HG02885 (cell line): ENCODE data around the gene GLTPD2.
A peak's percentile ranks its signal among the peaks of the same experiment; 100 is the strongest.

ENCODE experiments used
- ATAC-seq: cut with Tn5 transposase; IDR thresholded peaks from one replicate; pipeline ENCODE4 v1.9.1; 2021; ENCODE audit warnings: mild to moderate bottlenecking; ENCODE audit not compliant: unreplicated experiment, poor library complexity

The GLTPD2 gene

DNA sequence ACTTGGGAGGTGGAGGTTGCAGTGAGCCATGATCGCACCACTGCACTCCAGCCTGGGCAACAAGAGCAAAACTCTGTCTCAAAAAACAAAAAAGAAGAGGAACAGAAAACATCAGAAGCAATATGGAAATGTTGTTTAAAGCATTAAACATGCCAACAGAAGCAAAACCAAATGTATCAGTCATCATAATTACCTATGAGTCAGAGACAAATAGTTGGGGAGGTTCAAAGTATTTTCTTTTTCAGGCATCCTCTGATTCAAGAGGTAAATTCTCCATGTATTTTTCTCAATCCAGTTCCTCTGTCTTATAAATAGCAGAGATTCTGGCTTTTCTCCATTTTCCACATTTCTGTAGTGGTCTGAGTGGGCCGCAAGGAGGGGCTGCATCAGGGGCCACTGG, 19.1 kb upstream of the GLTPD2 start:
- no peak for ATAC-seq

DNA sequence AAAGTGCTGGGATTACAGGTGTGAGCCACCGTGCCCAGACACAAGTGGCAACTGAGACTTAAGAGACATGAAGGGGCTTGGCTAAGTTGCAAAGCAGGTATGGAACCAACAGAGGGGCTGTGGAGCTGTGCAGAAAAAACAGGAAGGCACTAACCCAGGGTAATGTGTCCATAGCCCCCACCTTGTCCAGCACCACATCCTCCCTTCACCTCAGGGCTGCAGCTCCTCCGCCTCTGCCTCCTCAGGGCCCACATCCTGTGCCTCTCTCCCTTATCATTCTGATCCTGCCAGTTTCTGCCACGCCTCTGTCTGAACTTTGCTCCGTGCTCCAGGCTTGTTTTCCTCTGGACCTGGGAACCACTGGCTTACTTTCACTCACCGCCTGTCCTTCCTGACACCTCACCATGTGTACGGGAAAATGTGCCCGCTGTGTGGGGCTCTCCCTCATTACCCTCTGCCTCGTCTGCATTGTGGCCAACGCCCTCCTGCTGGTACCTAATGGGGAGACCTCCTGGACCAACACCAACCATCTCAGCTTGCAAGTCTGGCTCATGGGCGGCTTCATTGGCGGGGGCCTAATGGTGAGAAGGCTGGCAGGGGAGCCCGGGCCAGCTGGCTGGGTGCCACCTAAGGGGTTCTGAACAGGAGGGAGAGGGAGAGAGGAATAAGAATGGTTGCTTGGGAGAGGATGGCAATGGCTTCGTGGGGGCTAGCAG, 17.1 kb upstream of the GLTPD2 start, which contains the start of gene TM4SF5:
Gene TM4SF5 (plus strand): TSS at position 368 of the 716 bp plus-strand sequence. CDS start 37 bp downstream, at position 405.
- ATAC-seq, result no peak

DNA sequence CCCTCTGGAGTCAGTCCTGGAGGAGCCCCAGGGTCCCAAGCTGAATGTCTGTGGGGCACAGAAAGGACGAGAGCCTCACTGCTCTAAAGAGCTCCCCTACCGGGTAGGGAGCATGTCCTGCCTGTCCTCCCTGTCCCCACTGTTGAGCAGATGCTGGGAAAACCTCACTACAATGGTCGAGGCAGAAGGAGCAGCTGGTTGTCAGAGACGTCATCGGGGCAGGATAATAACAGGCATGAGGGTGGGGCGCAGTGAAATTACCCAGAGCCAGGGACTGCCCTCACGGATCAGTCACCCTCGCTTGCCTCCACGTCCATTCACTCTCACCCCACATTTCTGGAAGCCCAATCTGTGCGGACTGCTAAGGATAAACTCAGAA, 16.5 kb upstream of the GLTPD2 start:
- ATAC-seq, result no peak

DNA sequence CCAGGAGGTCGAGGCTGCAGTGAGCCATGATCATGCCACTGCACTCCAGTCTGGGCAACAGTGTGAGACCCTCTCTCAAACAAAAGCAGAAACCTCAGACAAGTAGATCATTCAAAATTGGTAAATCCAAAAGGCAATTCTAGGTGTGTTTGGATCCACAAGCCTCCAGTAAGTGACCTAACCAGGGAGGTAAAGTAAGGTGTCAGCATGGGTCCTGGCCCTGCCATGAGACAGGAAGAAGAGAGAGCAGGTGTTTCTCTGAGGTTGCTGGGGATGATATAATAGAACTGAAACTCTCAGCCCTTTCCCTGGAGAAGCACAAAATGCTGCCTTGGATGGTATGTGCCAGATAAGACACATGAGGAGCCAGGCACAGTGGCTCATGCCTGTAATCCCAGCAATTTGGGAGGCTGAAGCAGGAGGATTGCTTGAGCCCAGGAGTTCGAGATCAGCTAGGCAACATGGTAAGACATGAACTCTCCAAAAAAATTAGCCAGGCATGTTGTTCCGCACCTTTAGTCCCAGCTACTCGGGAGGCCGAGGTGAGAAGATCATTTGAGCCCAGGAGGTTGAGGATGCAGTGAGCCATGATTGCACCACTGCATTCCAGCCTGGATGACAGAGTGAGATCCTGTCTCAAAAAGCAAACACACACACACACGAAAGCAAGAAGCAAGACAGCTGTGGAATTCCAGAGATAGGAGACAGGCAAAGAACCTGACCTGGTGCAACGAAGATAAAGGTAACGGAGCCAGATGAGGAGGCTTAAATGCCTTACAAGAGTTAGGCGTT, 10.6 kb upstream of the GLTPD2 start:
- ATAC-seq, result no peak

DNA sequence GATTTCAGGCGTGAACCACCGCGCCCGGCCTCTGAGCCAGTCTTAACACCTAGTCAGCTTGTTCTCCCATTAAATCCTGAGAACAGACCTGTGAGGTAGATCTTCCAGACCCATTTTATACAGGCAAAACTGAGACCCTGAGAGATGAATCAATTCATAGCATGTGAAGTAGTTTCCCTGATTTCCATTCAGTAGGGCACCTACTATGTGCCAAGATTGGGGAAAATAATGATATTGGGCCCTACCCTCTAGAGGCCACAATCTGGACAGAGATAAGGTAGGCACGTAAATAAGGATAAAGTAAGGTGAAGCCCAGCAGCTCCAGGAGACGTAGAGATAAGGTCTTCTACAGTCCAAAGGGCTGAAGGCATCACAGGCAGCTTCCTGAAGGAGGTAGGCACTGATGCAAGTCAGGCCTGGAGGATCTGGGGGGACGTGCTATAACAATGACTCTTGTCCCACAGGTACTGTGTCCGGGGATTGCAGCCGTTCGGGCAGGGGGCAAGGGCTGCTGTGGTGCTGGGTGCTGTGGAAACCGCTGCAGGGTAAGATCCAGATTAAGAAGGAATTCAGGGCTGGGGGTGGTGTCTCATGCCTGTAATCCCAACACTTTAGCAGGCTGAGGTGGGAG, 8.3 kb upstream of the GLTPD2 start:
- no peak for ATAC-seq

DNA sequence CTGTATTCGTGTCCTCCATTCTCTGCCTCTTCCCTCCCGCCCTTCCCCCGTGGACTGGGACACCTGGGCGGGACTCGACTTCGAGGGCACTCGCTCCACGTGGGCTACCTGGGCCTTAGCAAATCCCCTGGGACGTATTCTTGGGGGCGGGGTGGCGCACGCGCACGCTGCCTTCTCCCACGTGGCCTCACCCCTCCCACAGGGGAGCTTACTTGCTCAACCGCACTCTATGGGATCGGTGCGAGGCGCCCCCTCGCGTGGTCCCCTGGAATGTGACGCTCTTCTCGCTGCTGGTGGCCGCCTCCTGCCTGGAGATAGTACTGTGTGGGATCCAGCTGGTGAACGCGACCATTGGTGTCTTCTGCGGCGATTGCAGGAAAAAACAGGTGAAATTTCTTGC, 6.1 kb upstream of the GLTPD2 start:
- ATAC-seq, result no peak

DNA sequence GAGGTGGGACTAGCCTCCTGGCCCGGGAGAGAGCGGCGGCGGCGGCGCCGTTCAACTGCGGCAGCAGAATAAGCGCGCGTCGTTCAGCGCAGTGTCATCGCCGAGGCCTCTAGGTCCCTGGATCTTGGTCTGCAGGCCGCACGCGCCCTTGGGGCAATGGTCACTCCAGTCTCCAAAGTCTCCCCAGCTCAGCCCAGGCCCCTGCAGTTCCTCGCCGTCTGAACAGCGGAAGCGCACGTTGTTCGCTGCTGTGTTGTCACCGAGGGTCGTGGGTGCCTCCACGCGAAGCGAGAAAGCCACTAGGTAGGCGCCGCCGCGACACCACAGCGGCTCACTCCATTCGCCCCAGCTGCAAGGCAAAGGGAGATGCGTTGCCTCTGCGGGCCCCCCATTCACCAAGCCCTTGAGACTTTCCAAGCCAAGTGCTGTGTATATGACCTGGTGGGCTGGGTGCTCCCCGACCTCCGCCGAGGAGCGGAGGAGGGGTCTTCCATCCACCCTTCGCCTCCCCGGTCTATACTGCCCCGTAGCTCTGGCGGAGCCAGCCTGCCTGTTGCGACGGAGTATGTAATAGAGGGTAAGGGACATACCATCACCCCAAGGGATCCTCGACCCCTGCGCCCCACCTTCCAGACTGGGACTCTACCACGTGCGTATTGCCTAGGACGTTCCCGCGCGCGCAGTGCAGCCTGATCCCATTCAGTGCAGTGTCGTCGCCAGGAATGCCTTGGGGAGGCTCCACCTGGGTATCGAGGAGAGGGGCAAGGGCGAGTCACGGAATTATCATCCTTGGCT, 3.3 kb upstream of the GLTPD2 start:
- ATAC-seq, result no peak

DNA sequence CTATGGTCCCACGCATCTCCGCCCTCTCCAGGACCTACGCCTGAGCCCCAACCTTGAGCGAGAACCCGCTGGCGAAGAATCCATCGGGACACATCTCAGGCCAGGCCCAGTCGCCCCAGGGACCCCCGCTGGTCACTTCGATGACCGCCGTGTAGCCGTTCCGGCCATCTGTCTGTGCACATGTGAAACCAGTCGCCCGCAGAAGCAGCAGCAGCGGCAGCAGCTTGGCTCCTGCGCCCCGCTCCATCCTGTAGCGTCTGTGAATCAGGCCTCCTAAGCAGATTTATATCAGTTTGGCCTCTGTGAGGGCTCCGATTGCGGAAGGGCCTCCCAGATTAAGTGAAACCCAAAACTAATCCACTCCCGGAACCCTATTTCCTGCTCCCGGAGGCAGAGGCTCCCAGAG, 2.7 kb upstream of the GLTPD2 start, which contains the start of gene VMO1:
Gene VMO1 (minus strand): TSS at position 259 of the 406 bp plus-strand sequence. CDS start 12 bp downstream, at position 247.
- ATAC-seq, result no peak

DNA sequence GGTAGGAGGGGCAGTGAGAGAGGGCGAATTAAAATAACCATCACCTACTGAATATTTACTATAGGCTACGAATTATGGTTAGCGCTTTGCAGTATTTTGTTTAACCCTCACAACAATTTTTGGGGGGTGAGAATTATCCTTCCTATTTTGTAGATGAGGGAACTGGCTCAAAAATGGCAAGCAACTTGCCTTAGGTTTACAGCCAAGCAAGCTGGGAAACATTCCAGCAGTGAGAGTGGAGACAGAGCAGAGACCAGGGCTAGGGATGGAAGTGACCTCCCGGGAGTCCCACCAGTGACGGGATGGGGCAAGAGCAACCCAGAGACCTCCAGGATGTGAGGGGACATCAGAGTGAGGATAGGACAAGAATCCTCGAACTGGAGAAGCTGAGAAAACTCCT, 2.2 kb upstream of the GLTPD2 start:
- ATAC-seq, result no peak

DNA sequence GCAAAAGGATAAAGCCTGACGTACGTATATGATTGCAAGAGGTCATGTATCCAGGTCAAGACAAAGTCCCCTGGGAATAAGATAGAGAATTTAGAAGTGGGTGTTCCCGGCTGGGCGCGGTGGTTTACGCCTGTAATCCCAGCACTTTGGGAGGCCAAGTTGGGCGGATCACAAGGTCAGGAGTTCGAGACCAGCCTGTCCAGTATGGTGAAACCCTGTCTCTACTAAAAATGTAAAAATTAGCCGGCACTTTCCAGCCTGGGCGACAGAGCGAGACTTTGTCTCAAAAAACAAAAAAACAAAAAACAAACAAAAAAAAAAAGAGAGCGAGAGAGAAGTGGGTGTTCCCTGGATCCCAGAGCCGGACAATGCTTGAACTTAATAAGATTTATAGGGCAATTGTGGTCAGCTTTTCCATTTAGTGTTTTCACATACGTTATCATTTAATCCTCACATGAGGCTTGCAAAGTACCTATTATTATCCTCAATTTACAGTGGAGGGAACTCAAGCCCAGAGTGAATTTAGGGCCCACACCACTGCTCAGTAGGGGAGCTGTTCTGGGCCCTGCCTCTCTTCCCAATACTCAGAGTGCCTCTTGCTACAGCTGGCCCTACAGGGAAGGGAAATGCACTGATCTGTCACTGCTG, 481 bp upstream of the GLTPD2 start:
- ATAC-seq, result no peak

DNA sequence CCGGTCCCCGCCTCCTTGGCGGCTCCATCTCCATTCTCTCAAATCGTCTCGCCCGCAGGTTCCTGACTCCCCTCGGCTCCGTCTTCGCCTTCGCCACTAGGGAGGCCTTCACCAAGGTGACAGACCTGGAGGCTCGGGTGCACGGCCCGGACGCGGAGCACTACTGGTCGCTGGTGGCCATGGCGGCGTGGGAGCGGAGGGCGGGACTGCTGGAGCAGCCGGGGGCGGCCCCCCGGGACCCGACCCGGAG, 862 bp downstream of the GLTPD2 start:
- ATAC-seq, result no peak

DNA sequence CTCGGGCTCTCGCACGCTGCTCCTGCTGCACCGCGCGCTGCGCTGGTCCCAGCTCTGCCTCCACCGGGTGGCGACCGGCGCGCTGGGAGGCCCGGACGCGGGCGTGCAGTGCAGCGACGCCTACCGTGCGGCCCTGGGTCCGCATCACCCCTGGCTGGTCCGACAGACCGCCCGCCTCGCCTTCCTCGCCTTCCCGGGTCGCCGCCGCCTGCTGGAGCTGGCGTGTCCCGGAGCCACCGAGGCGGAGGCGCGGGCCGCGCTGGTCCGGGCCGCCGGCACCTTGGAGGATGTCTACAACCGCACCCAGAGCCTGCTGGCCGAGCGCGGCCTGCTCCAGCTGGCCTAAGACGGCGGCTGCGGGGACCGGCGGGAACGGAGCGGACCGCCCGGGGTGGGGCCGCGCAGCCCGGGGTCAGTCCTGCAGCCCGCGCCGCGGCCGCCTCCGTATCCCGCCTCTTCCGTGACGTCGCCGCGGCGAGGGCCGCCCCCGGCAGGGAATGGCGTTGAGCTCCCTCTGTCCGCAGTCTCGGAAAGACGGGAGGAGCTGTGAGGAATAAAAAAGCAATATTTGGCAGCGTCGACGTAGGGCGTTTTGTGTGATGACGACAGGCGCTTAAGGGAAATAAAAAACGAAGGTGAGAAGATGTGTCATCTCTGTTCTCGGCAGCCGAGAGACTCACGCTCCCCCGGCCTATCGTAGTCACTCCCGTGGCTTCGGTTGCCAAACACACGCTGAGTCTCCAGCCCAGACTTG, 1.4 kb downstream of the GLTPD2 start:
- peak; percentile 95 for ATAC-seq

DNA sequence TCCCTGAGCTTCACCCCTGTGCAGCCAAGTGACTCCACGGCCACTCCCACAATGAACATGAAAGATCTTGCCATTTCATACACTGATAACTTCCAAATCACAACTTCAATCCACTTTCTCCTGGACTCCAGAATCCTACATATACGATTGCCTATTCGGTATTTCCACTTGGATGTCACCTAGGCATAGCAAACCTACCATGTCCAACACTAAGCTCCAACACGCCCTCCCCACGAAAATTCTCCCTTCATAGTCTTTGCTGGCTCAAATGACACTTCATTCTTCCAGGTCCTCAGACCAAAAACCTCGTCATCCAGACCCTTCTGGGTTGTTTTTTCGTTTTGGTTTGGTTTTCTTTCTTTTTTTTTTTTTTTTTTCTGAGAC, 1.9 kb downstream of the GLTPD2 start:
- ATAC-seq, result no peak

DNA sequence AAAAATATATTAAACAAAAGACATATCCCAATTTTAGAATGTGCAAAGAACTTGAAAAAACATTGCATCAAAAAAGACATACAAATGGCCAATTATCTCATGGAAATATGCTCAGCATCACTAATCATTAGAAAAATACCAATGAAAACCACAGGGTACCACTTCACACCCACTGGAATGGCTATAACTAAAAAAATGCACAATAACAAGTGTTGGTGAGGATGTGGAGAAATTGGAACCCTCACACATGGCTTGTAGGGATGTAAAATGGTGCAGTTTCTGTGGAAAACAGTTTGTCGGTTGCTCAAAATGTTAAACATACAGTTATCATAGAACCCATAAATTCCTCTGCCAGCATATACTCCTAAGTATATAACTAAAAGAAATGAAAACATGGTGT, 6.4 kb downstream of the GLTPD2 start:
- no peak for ATAC-seq

DNA sequence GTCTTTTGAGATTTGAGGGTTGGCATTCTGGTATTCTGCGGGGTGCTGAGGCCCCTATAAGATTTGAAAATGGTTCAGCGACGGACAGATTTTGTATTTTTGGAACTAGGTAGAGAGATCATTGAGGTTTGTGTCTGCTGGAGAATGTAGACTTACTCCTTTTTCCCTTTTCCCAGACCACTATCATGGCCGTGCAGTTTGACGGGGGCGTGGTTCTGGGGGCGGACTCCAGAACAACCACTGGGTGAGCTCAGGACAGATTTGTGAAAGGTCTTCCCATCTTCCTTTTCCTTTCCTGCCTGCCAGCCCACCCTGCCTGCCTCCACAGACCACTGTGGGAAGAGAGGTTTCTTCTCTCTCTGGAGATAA, 7.8 kb downstream of the GLTPD2 start:
- no peak for ATAC-seq

DNA sequence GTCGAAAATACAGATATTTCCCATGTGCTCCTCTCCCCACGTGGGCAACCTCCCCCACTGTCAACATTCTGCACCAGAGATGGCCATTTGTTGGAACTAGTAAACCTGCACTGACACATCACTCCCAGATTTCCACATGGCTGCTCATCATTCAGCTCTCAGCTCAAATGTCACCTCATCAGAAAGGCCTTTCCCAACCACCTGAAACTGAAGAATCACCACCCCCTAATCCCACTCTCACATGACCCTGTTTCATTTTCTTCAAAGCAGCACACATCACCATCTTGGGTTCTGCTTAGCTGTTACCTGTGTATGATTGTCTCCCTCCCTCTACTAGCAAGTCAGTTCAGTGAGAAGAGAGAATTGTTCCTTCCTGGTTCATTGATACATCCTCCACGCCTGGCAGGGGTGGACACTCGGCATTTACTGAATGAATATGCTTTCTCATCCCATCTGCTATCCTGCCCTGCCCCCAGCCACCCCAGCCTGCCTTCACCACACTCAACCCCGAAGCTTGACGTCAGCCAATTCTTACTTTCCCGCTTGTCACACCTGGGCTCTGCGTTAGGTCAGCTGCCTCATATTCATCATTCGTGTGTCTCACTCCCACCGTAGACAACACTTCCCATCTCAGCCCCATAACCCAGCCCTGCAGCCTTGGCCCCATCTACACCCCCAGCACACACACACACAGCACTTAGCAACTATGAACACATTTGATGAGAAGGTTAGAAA, 11.9 kb downstream of the GLTPD2 start:
- no peak for ATAC-seq

DNA sequence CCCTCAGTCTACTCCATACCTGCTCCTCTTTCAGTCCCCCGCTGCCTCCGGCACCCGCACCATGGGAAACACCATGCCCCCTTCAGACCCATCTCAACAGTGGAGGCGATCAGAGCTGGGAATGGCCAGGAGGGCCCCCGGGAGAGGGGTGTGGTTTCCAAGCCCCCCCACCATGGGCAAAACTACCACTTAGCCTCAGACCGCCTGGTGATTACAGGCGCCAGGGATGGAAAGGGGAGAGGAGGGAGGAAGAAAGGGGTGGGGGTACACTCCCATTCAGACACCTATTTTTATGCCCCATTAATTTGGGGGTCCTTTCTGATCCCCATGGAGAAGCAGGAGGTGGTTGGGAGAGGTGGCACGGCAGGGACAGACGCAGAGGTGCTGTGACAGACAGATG, 13.5 kb downstream of the GLTPD2 start, which contains the start of gene C17orf114:
Gene C17orf114 (minus strand): TSS at position 101 of the 400 bp plus-strand sequence.
- no peak for ATAC-seq

DNA sequence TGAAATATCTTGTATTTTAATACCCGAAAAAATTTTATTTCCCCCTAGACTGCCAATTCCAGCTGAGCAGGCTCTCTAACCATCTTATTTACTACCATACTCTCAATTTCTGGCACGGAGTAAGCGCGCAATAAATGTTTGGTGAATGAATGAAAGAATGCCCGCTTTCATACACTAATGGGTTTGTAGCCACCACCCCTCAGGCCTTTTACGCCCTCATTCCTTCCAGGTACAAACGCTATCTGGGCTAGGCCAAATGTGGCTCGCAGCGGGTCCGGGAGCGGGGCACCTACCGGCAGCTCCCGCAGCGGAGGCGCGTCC, 17.7 kb downstream of the GLTPD2 start:
- ATAC-seq, result no peak
